ENCODE measurements around the gene LRP5. TPM values are rescaled to one million over a fixed set of nuclear protein-coding genes. Genes with fewer than 3 reads are reported as not detected.

The LRP5 gene
- total and polyA plus RNA-seq, 9 of the 15 experiments (the other 6 are each of a cell fraction or from before 2014, with no cell fraction given): 0.48 to 44.2 (median 13.5) TPM

- TF ChIP-seq ZNF398 (CRISPR knock-in tag; IDR thresholded peaks at IDR 0.05) (no peak), JUNB (CRISPR knock-in tag; conservative IDR thresholded peaks at IDR 0.05) (no peak), DDX20 (tag; IDR thresholded peaks at IDR 0.05; ENCODE audit: low read depth) (0 out of 2 replicates have a peak, but pooled peaks have one; percentile 29), L3MBTL2 (IDR thresholded peaks at IDR 0.05) (peak; percentile 62), SUPT5H (IDR thresholded peaks at IDR 0.05) (no peak), BRD4 (IDR thresholded peaks at IDR 0.05) (no peak), MTA3 (IDR thresholded peaks at IDR 0.05; ENCODE audit: borderline replicate concordance) (no peak), ZNF75A (CRISPR knock-in tag; IDR thresholded peaks at IDR 0.05) (no peak), NR0B1 (IDR thresholded peaks at IDR 0.05; ENCODE audit: partially characterized antibody) (no peak), CHD4 (IDR thresholded peaks at IDR 0.05; ENCODE audit: insufficient read depth, insufficient replicate concordance, low read depth, low read length, poor library complexity, severe bottlenecking) (no peak), ZFPM2 (CRISPR knock-in tag; IDR thresholded peaks at IDR 0.05) (no peak), HEY1 (CRISPR knock-in tag; IDR thresholded peaks at IDR 0.05; ENCODE audit: borderline replicate concordance) (no peak), PHF20 (IDR thresholded peaks at IDR 0.05; ENCODE audit: partially characterized antibody) (no peak), PBX2 (CRISPR knock-in tag; IDR thresholded peaks at IDR 0.05; ENCODE audit: low read depth) (no peak), PBX2 (tag; conservative IDR thresholded peaks at IDR 0.05; ENCODE audit: low read depth) (no peak), SMARCA5 (IDR thresholded peaks at IDR 0.05) (no peak), ZNF639 (CRISPR knock-in tag; conservative IDR thresholded peaks at IDR 0.05 in 1 of 2, IDR thresholded peaks at IDR 0.05 in 1 of 2) (no peak; a peak in 1 of 4 replicates), LCOR (CRISPR knock-in tag; IDR thresholded peaks at IDR 0.05) (no peak), GTF2A2 (tag; IDR thresholded peaks at IDR 0.05) (no peak), SMARCA4 (IDR thresholded peaks at IDR 0.05) (peak; percentile 59; the same call in 1 of the 2 replicates), BMI1 (IDR thresholded peaks at IDR 0.05; ENCODE audit: low read length) (no peak)
These were observed 30.1 kb upstream of the LRP5 start (continued) for GRCh38 chr11:68282141-68282860.

Data from K562 (cell line).